NCI-H2227 (cell line): ENCODE measurements around the gene EPHB1.

Source experiments
- DNase-seq: peaks from one replicate; lab custom pipeline; 2025; ENCODE audit not compliant: unreplicated experiment; lab: John Stamatoyannopoulos, UW

The EPHB1 gene

GRCh38 chr3:134807189-134807588 is 12.1 kb downstream of the EPHB1 start:
- no peak for DNase-seq

- DNase-seq, result no peak
Observed at GRCh38 chr3:134808835-134809234, 13.8 kb downstream of the EPHB1 start.

GRCh38 chr3:134809427-134810051 is 14.5 kb downstream of the EPHB1 start:
- DNase-seq, result no peak

- no peak for DNase-seq
Observed at GRCh38 chr3:134810052-134810435, 15.0 kb downstream of the EPHB1 start.

- DNase-seq, result no peak
Observed at GRCh38 chr3:134810850-134811249, 15.8 kb downstream of the EPHB1 start.

GRCh38 chr3:134813618-134814017 is 18.6 kb downstream of the EPHB1 start:
- DNase-seq, result peak; percentile 8

GRCh38 chr3:134815519-134815918 is 20.5 kb downstream of the EPHB1 start:
- DNase-seq, result no peak

GRCh38 chr3:134816623-134817022 is 21.6 kb downstream of the EPHB1 start:
- no peak for DNase-seq

- no peak for DNase-seq
Observed at GRCh38 chr3:134817297-134817696, 22.2 kb downstream of the EPHB1 start.

GRCh38 chr3:134820994-134821393 is 25.9 kb downstream of the EPHB1 start:
- DNase-seq, result no peak

- DNase-seq, result no peak
Observed at GRCh38 chr3:134822090-134822489, 27.0 kb downstream of the EPHB1 start.

GRCh38 chr3:134823679-134824078 is 28.6 kb downstream of the EPHB1 start:
- DNase-seq, result no peak

GRCh38 chr3:134824791-134825190 is 29.7 kb downstream of the EPHB1 start:
- no peak for DNase-seq

- no peak for DNase-seq
Observed at GRCh38 chr3:134827213-134827612, 32.2 kb downstream of the EPHB1 start.

GRCh38 chr3:134829721-134830120 is 34.7 kb downstream of the EPHB1 start:
- no peak for DNase-seq

GRCh38 chr3:134832585-134832984 is 37.5 kb downstream of the EPHB1 start:
- no peak for DNase-seq

GRCh38 chr3:134833453-134834163 is 38.5 kb downstream of the EPHB1 start:
- no peak for DNase-seq

- DNase-seq, result no peak
Observed at GRCh38 chr3:134836921-134837320, 41.9 kb downstream of the EPHB1 start.

GRCh38 chr3:134838599-134838998 is 43.5 kb downstream of the EPHB1 start:
- DNase-seq, result no peak

- DNase-seq, result no peak
Observed at GRCh38 chr3:134839422-134839821, 44.4 kb downstream of the EPHB1 start.

GRCh38 chr3:134839990-134840389 is 44.9 kb downstream of the EPHB1 start:
- DNase-seq, result no peak

GRCh38 chr3:134840459-134840858 is 45.4 kb downstream of the EPHB1 start:
- DNase-seq, result no peak

- no peak for DNase-seq
Observed at GRCh38 chr3:134846084-134846483, 51.0 kb downstream of the EPHB1 start.
